Ishikawa (cell line): ENCODE results near the gene PLPP2.

Source experiments
- CEBPB ChIP-seq: IDR thresholded peaks from 2 replicates; pipeline ENCODE4 v1.6.1; 2012
- CREB1 ChIP-seq: IDR thresholded peaks from 2 replicates; pipeline ENCODE4 v1.6.1; 2012; ENCODE audit warnings: low read depth
- EGR1 ChIP-seq: IDR thresholded peaks from 2 replicates; pipeline ENCODE4 v1.6.1; 2012
- EP300 ChIP-seq: IDR thresholded peaks from 2 replicates; pipeline ENCODE4 v1.6.1; 2012; ENCODE audit warnings: borderline replicate concordance
- FOXM1 ChIP-seq: IDR thresholded peaks from 2 replicates; pipeline ENCODE4 v1.6.1; 2012; ENCODE audit warnings: low read depth, borderline replicate concordance
- MAX ChIP-seq: IDR thresholded peaks from 2 replicates; pipeline ENCODE4 v1.6.1; 2012
- NFIC ChIP-seq: IDR thresholded peaks from 2 replicates; pipeline ENCODE4 v1.6.1; 2012
- TAF1 ChIP-seq: IDR thresholded peaks from 2 replicates; pipeline ENCODE4 v1.6.1; 2012; ENCODE audit warnings: low read depth, mild to moderate bottlenecking
- YY1 ChIP-seq: IDR thresholded peaks from 2 replicates; pipeline ENCODE4 v1.6.1; 2012; ENCODE audit warnings: low read depth
- ZBTB7A ChIP-seq: IDR thresholded peaks from 2 replicates; pipeline ENCODE4 v1.6.1; 2012; ENCODE audit warnings: low read depth
- TF ChIP-seq, protein P1 (sequence below): IDR thresholded peaks from 2 replicates; pipeline ENCODE4 v1.6.1; 2012; ENCODE audit warnings: low read depth, mild to moderate bottlenecking

DNA sequence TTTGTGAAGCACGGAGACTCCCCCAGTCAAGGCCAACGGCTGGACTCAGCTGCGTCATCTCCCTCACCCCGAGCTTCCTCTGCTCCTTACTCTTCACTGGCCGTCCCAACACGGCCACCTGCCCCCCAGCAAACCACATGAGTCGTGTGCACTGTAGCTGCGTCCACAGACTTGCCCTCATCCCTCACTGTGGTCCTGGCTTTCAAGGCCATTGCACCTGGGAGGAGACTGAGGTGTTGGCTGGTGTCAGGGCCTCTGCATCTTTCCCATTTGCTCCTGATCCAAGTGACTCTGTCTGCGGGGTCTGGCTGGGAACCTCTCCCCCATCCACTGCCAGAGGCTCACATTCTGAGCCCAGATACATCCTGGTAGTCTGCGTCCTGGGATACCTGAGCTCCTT, 11.5 kb downstream of the PLPP2 start:
- TF ChIP-seq ZBTB7A (no peak), MAX (no peak), CEBPB (no peak), EGR1 (no peak), FOXM1 (no peak), EP300 (no peak), YY1 (no peak), TAF1 (no peak), NFIC (no peak), CREB1 (no peak)
- TF ChIP-seq, protein P1, sequence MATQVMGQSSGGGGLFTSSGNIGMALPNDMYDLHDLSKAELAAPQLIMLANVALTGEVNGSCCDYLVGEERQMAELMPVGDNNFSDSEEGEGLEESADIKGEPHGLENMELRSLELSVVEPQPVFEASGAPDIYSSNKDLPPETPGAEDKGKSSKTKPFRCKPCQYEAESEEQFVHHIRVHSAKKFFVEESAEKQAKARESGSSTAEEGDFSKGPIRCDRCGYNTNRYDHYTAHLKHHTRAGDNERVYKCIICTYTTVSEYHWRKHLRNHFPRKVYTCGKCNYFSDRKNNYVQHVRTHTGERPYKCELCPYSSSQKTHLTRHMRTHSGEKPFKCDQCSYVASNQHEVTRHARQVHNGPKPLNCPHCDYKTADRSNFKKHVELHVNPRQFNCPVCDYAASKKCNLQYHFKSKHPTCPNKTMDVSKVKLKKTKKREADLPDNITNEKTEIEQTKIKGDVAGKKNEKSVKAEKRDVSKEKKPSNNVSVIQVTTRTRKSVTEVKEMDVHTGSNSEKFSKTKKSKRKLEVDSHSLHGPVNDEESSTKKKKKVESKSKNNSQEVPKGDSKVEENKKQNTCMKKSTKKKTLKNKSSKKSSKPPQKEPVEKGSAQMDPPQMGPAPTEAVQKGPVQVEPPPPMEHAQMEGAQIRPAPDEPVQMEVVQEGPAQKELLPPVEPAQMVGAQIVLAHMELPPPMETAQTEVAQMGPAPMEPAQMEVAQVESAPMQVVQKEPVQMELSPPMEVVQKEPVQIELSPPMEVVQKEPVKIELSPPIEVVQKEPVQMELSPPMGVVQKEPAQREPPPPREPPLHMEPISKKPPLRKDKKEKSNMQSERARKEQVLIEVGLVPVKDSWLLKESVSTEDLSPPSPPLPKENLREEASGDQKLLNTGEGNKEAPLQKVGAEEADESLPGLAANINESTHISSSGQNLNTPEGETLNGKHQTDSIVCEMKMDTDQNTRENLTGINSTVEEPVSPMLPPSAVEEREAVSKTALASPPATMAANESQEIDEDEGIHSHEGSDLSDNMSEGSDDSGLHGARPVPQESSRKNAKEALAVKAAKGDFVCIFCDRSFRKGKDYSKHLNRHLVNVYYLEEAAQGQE: no peak
